Measurements from ENCODE around the gene GPC2.
"Not testable (repeated sequence)": the region's sequence is repeated elsewhere in the genome, so short reads cannot be mapped to it uniquely, and the experiment has no call there.

- TF ChIP-seq YY1 (IDR thresholded peaks at IDR 0.05; ENCODE audit: extremely low read depth, insufficient replicate concordance, low read depth, low read length); JUND (IDR thresholded peaks at IDR 0.05); POLR2A (IDR thresholded peaks at IDR 0.05; ENCODE audit: borderline replicate concordance, extremely low read depth, insufficient read depth, insufficient read length); POLR2AphosphoS5 (IDR thresholded peaks at IDR 0.05; ENCODE audit: low read depth, low read length): not testable (repeated sequence)
- TF ChIP-seq, protein P1, sequence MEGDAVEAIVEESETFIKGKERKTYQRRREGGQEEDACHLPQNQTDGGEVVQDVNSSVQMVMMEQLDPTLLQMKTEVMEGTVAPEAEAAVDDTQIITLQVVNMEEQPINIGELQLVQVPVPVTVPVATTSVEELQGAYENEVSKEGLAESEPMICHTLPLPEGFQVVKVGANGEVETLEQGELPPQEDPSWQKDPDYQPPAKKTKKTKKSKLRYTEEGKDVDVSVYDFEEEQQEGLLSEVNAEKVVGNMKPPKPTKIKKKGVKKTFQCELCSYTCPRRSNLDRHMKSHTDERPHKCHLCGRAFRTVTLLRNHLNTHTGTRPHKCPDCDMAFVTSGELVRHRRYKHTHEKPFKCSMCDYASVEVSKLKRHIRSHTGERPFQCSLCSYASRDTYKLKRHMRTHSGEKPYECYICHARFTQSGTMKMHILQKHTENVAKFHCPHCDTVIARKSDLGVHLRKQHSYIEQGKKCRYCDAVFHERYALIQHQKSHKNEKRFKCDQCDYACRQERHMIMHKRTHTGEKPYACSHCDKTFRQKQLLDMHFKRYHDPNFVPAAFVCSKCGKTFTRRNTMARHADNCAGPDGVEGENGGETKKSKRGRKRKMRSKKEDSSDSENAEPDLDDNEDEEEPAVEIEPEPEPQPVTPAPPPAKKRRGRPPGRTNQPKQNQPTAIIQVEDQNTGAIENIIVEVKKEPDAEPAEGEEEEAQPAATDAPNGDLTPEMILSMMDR (IDR thresholded peaks at IDR 0.05 in 2 of 3, conservative IDR thresholded peaks at IDR 0.05 in 1 of 3; ENCODE audit: borderline replicate concordance in 1 of 3, insufficient read depth in 1 of 3, low read depth in 2 of 3, low read length in 2 of 3) = not testable (repeated sequence)
These were observed 5.4 kb upstream of the GPC2 start for GRCh38 chr7:100182616-100183015.

Measured in HCT116 (cell line).